CD14-positive monocyte (primary cell): ENCODE results near the gene ATP5PD. TPM values are rescaled to one million over a fixed set of nuclear protein-coding genes. Genes with fewer than 3 reads are reported as not detected.
A peak's percentile ranks its signal among the peaks of the same experiment; 100 is the strongest.

Source experiments
- DNase-seq, 3 donors: peaks; one replicate each; pipeline ENCODE4 v3.0.0-alpha.2; 2011 to 2022
- H2AFZ ChIP-seq: 2 replicates; pipeline ENCODE4 v1.6.0; 2012; ENCODE audit warnings: mild to moderate bottlenecking, low read depth, low read length, inconsistent platforms; ENCODE audit not compliant: insufficient read depth, poor library complexity, severe bottlenecking
- H3K27ac ChIP-seq, 2 donors: 1 replicate in 1 of 2; 2 replicates in 1 of 2; pipeline ENCODE4 v1.5.1; 2012 to 2013; ENCODE audit warnings: low read length in 2 of 2, control low read depth in 1 of 2, inconsistent platforms in 1 of 2, low read depth in 1 of 2, mild to moderate bottlenecking in 1 of 2
- H3K27me3 ChIP-seq, 2 donors: one replicate each; pipeline versions ENCODE4 v1.6.0 to v1.6.1; 2011 to 2013; ENCODE audit warnings: low read length in 2 of 2; ENCODE audit not compliant: control insufficient read depth in 2 of 2, insufficient read depth in 2 of 2
- H3K36me3 ChIP-seq, 2 donors: replicated peaks in 1 of 2; 1 replicate in 1 of 2; 2 replicates in 1 of 2; pipeline versions ENCODE4 v1.5.1 to v1.6.1; 2012 to 2013; ENCODE audit warnings: low read length in 2 of 2, control low read depth in 1 of 2, inconsistent platforms in 1 of 2, mild to moderate bottlenecking in 1 of 2; ENCODE audit not compliant: insufficient read depth in 2 of 2, control insufficient read depth in 1 of 2
- H3K4me1 ChIP-seq, 2 donors: 1 replicate in 1 of 2; 2 replicates in 1 of 2; pipeline versions ENCODE4 v1.5.1 to v1.6.1; 2012 to 2013; ENCODE audit warnings: low read length in 2 of 2, control low read depth in 1 of 2, inconsistent platforms in 1 of 2, mild to moderate bottlenecking in 1 of 2, moderate library complexity in 1 of 2; ENCODE audit not compliant: insufficient read depth in 2 of 2, control insufficient read depth in 1 of 2
- H3K4me2 ChIP-seq: replicated peaks from 2 replicates; pipeline ENCODE3; 2012; ENCODE audit warnings: low read length, moderate library complexity, mild to moderate bottlenecking; ENCODE audit not compliant: poor library complexity, severe bottlenecking; ENCODE audit errors: extremely low read depth
- H3K4me3 ChIP-seq, 3 experiments: fragments of 200-600 bp in 1 of 3; sonication (generic) in 1 of 3; replicated peaks in 1 of 3; 1 replicate in 2 of 3; 2 replicates in 1 of 3; pipeline ENCODE4 v1.5.1; 2011 to 2013; ENCODE audit warnings: low read length in 3 of 3, mild to moderate bottlenecking in 3 of 3, control low read depth in 2 of 3, low read depth in 2 of 3, inconsistent platforms in 1 of 3, moderate library complexity in 1 of 3
- H3K79me2 ChIP-seq: 2 replicates; pipeline ENCODE4 v1.6.0; 2012; ENCODE audit warnings: mild to moderate bottlenecking, control low read depth, inconsistent platforms, low read length, moderate library complexity; ENCODE audit not compliant: insufficient read depth
- H3K9ac ChIP-seq: 2 replicates; pipeline ENCODE4 v1.6.0; 2017; ENCODE audit warnings: low read length, mild to moderate bottlenecking; ENCODE audit not compliant: insufficient read depth, poor library complexity, severe bottlenecking
- H3K9me3 ChIP-seq, 2 donors: replicated peaks in 1 of 2; 1 replicate in 1 of 2; 2 replicates in 1 of 2; pipeline versions ENCODE4 v1.5.1 to v1.6.1; 2012 to 2013; ENCODE audit warnings: low read length in 2 of 2, control low read depth in 1 of 2; ENCODE audit not compliant: control insufficient read depth in 1 of 2, insufficient read depth in 1 of 2
- H4K20me1 ChIP-seq: 2 replicates; pipeline ENCODE4 v1.6.0; 2012; ENCODE audit warnings: mild to moderate bottlenecking, low read length, control low read depth, moderate library complexity; ENCODE audit not compliant: insufficient read depth
- H3K27ac Mint-ChIP-seq, 7 donors: one replicate each; pipeline ENCODE4 v1.8.0; 2020; ENCODE audit warnings: mild to moderate bottlenecking in 7 of 7, mixed read lengths in 7 of 7, moderate library complexity in 6 of 7, inconsistent platforms in 2 of 7
- H3K27me3 Mint-ChIP-seq, 3 donors: one replicate each; pipeline ENCODE4 v1.8.0; 2021 to 2022; ENCODE audit warnings: low read depth in 3 of 3, mild to moderate bottlenecking in 3 of 3, mixed read lengths in 3 of 3, moderate library complexity in 3 of 3, inconsistent platforms in 1 of 3
- H3K36me3 Mint-ChIP-seq, 2 donors: one replicate each; pipeline ENCODE4 v1.8.0; 2020; ENCODE audit warnings: mixed read lengths in 2 of 2, inconsistent platforms in 1 of 2, mild to moderate bottlenecking in 1 of 2
- H3K4me1 Mint-ChIP-seq: one replicate; pipeline ENCODE4 v1.8.0; 2020; ENCODE audit warnings: mild to moderate bottlenecking, mixed read lengths
- H3K4me3 Mint-ChIP-seq, 2 donors: one replicate each; pipeline ENCODE4 v1.8.0; 2020; ENCODE audit warnings: mild to moderate bottlenecking in 2 of 2, mixed read lengths in 2 of 2, moderate library complexity in 1 of 2
- H3K9me3 Mint-ChIP-seq, 7 donors: one replicate each; pipeline ENCODE4 v1.8.0; 2020 to 2022; ENCODE audit warnings: mixed read lengths in 7 of 7, mild to moderate bottlenecking in 6 of 7, moderate library complexity in 6 of 7, inconsistent platforms in 2 of 7
- CTCF ChIP-seq: fragments of 200-600 bp; IDR thresholded peaks from one replicate; pipeline ENCODE4 v1.8.0; 2022; ENCODE audit warnings: antibody characterized with exemption, mild to moderate bottlenecking
- WGBS: methylation state at CpG from one replicate; pipeline ENCODE4 v1.1.5; 2013; ENCODE audit warnings: missing lambda C conversion rate; ENCODE audit not compliant: insufficient coverage; 5-methylcytosine and 5-hydroxymethylcytosine counted together
- intact Hi-C, 2 donors: fragments of 100-400 bp; cut with micrococcal nuclease; formaldehyde crosslinking; loops; one replicate each; pipeline versions ENCODE4 v1.15.0 to v1.15.1; 2023
- polyA plus RNA-seq, 3 donors: library from polyadenylated mRNA; depleted of rRNA in 1 of 3; unstranded in 2 of 3; stranded (reverse) in 1 of 3; fragments of 300-500 nt in 2 of 3; fragments of >200 nt in 1 of 3; fragmentation: Illumina TruSeq in 2 of 3; gene quantifications; 1 replicate in 2 of 3; 2 replicates in 1 of 3; pipeline ENCODE4 v1.2.3, GENCODE V29; 2012 to 2021

Gene ATP5PD
- polyA plus RNA-seq, 3 donors, result 139 to 451 (median 437) TPM

- no peak overlapping the region for H3K27ac Mint-ChIP-seq
- Histone ChIP-seq H4K20me1 (no peaks in the 10 kb centered on the region), H3K27ac (no peak overlapping the region), H3K4me3 (no peak overlapping the region), H3K9ac (no peak overlapping the region), H3K4me1 (peaks cover 3 to 4% of the 10 kb centered on the region in 2 donors), H3K9me3 (no peaks in the 10 kb centered on the region), H3K4me2 (no peak overlapping the region), H3K36me3 (peaks cover 38 to 89% of the 10 kb centered on the region in 2 donors), H3K79me2 (no peaks in the 10 kb centered on the region), H3K27me3 (no peaks in the 10 kb centered on the region), H2AFZ (no peak overlapping the region)
- intact Hi-C loops, result no loop called here
- DNase-seq, result no peak
- peaks cover 11% of the 10 kb centered on the region for H3K4me1 Mint-ChIP-seq
- H3K27me3 Mint-ChIP-seq, result no peaks in the 10 kb centered on the region
- no peaks in the 10 kb centered on the region for H3K9me3 Mint-ChIP-seq
- WGBS, result over 99% methylated on average over 15 of the region's 26 CpGs
- no peak for TF ChIP-seq CTCF
- H3K36me3 Mint-ChIP-seq, result peaks cover 68 to 93% of the 10 kb centered on the region in 2 donors
- no peak overlapping the region for H3K4me3 Mint-ChIP-seq
Measured at GRCh38 chr17:75060434-75061054, 13.8 kb upstream of the ATP5PD start.

DNA sequence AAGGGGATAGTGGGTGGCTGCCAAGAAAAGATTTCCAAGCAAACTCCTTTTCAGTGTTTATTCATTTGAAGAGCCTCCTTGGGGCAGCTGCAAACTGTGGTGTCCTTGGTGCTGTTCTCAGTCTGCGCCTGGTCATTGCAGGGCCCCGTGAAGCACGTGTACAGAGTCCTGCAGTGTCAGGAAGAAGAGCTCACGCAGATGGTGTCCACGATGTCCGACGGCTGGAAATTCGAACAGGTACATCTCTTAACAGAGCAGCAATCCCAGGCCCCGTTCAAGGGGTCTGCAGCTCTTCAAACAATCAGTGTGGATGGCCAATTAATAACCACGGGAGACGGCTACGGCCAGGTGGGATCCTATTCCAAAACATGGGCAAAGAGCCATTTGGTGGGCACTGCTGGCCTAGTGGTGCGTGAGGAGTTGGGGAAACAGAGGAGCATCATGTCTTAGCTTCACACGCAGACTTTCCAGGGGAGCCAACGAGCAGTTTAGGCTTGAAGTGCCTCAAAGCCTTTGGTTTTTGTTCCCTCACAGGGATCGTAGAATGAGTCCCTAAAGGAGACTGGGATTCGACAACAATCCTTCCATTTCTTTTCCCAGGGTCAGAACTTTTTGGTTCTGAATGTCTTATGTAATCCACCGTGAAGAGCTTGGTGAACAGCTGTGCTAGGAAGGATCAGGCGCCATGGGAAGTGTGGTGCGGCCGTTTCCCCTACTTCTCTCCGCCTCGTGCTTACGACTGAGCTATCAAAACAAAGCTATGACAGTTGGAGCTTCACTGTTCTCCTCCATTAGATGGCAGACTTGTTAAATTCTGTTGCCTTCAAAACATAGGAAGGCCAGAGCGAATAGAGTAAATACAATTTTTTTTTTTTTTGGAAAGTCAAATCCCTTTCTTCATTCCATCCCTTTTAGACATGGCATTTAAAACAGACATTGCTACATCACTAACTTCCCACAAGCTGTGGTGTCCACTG is 12.9 kb upstream of the ATP5PD start:
- H4K20me1 ChIP-seq, result no peaks in the 10 kb centered on the region
- no peaks in the 10 kb centered on the region for H3K4me1 ChIP-seq
- peaks cover 35 to 91% of the 10 kb centered on the region in 2 donors for H3K36me3 ChIP-seq
- Mint-ChIP-seq H3K4me1 (peaks cover 7% of the 10 kb centered on the region), H3K9me3 (no peaks in the 10 kb centered on the region), H3K27ac (peak overlapping the region in 5 of 7 donors; percentile 20 to 86 (median 30)), H3K27me3 (no peaks in the 10 kb centered on the region), H3K36me3 (peaks cover 65 to 94% of the 10 kb centered on the region in 2 donors), H3K4me3 (no peak overlapping the region)
- no peak overlapping the region for H3K9ac ChIP-seq
- DNase-seq, result no peak
- no peaks in the 10 kb centered on the region for H3K27me3 ChIP-seq
- H3K4me3 ChIP-seq, result no peak overlapping the region
- intact Hi-C loops, result loop anchor here in 1 of 2 donors (10.0 kb wide), 1 partner anchor 145 kb away; the partner anchor contains the start of gene NUP85
- no peaks in the 10 kb centered on the region for H3K79me2 ChIP-seq
- 97% methylated on average over 13 of the region's 25 CpGs for WGBS
- H3K9me3 ChIP-seq, result no peaks in the 10 kb centered on the region
- no peak overlapping the region for H3K27ac ChIP-seq
- no peak overlapping the region for H2AFZ ChIP-seq
- TF ChIP-seq CTCF, result peak; percentile 27
- H3K4me2 ChIP-seq, result no peak overlapping the region
